IMR-90 (cell line): Measurements from ENCODE around the gene ME2. TPM values are rescaled to one million over a fixed set of nuclear protein-coding genes. Genes with fewer than 3 reads are reported as not detected.

Source experiments
- ATAC-seq: fragments of 200-7000 bp; cut with Tn5 transposase; 2 replicates; pipeline ENCODE4 v1.9.1; 2020; ENCODE audit warnings: low read depth, mild to moderate bottlenecking, moderate library complexity
- BruUV-seq: library from RNA; stranded (reverse); fragments of 400-500 nt; replicated peaks from 2 replicates; lab custom pipeline; 2021; lab: Mats Ljungman, UMichigan
- CTCF ChIA-PET: fragments of 300-600 bp; formaldehyde crosslinking; extraction: SDS; loops from one replicate; lab custom pipeline; 2021; ENCODE audit warnings: antibody characterized with exemption; lab: Yijun Ruan, JAX
- POLR2A ChIA-PET: fragments of 300-600 bp; sonication (Branson Sonifier 250); formaldehyde crosslinking; loops from one replicate; lab custom pipeline; 2022; ENCODE audit warnings: antibody characterized with exemption; ENCODE audit not compliant: unreplicated experiment; lab: Charles Lee
- DNase-seq: peaks from one replicate; pipeline ENCODE4 v3.0.0; 2013
- H2AFZ ChIP-seq: replicated peaks from 2 replicates; pipeline ENCODE3; 2013; ENCODE audit warnings: low read length, mild to moderate bottlenecking; ENCODE audit not compliant: poor library complexity
- H2AK5ac ChIP-seq: 2 replicates; pipeline ENCODE4 v1.6.1; 2013; ENCODE audit warnings: low read depth, low read length, inconsistent platforms
- H2AK9ac ChIP-seq: replicated peaks from 2 replicates; pipeline ENCODE3; 2013; ENCODE audit warnings: mild to moderate bottlenecking, low read depth, low read length, moderate library complexity; ENCODE audit not compliant: poor library complexity
- H2BK120ac ChIP-seq: 2 replicates; pipeline ENCODE4 v1.6.1; 2013; ENCODE audit warnings: low read depth, low read length, inconsistent platforms
- H2BK15ac ChIP-seq: 3 replicates; pipeline ENCODE4 v1.6.1; 2013; ENCODE audit warnings: low read depth, low read length, inconsistent platforms
- H2BK20ac ChIP-seq: 2 replicates; pipeline ENCODE4 v1.6.1; 2013; ENCODE audit warnings: low read depth, mild to moderate bottlenecking, inconsistent platforms, low read length, moderate library complexity
- H2BK5ac ChIP-seq: 2 replicates; pipeline ENCODE4 v1.6.1; 2013; ENCODE audit warnings: mild to moderate bottlenecking, low read depth, low read length, inconsistent platforms; ENCODE audit not compliant: poor library complexity, severe bottlenecking
- H3K14ac ChIP-seq: replicated peaks from 2 replicates; pipeline ENCODE4 v1.6.1; 2013; ENCODE audit warnings: low read depth, low read length, inconsistent platforms
- H3K18ac ChIP-seq: 2 replicates; pipeline ENCODE4 v1.6.1; 2013; ENCODE audit warnings: low read depth, low read length, control low read depth
- H3K23ac ChIP-seq: 2 replicates; pipeline ENCODE4 v1.6.1; 2013; ENCODE audit warnings: low read depth, low read length, inconsistent platforms
- H3K27ac ChIP-seq: 2 replicates; pipeline ENCODE4 v1.5.1; 2013; ENCODE audit warnings: mild to moderate bottlenecking, control low read depth, low read length; ENCODE audit not compliant: insufficient read depth
- H3K27me3 ChIP-seq: 2 replicates; pipeline ENCODE4 v1.6.1; 2013; ENCODE audit warnings: low read length; ENCODE audit not compliant: control insufficient read depth, insufficient read depth
- H3K36me3 ChIP-seq: 2 replicates; pipeline ENCODE4 v1.6.1; 2013; ENCODE audit warnings: low read length, mixed read lengths; ENCODE audit not compliant: control insufficient read depth, insufficient read depth
- H3K4ac ChIP-seq: 2 replicates; pipeline ENCODE4 v1.6.1; 2013; ENCODE audit warnings: low read depth, low read length, inconsistent platforms
- H3K4me1 ChIP-seq: 2 replicates; pipeline ENCODE4 v1.6.1; 2013; ENCODE audit warnings: low read length, mixed read lengths; ENCODE audit not compliant: control insufficient read depth, insufficient read depth
- H3K4me2 ChIP-seq: 2 replicates; pipeline ENCODE4 v1.6.1; 2013; ENCODE audit warnings: low read depth, mild to moderate bottlenecking, control low read depth, low read length, moderate library complexity
- H3K4me3 ChIP-seq: 2 replicates; pipeline ENCODE4 v1.5.1; 2013; ENCODE audit warnings: low read depth, mild to moderate bottlenecking, control low read depth, low read length, moderate library complexity; ENCODE audit not compliant: insufficient read depth
- H3K56ac ChIP-seq: 2 replicates; pipeline ENCODE4 v1.6.1; 2013; ENCODE audit warnings: low read length, inconsistent platforms; ENCODE audit not compliant: insufficient read depth; ENCODE audit errors: extremely low read depth
- H3K79me1 ChIP-seq, 2 experiments: 2 replicates each; pipeline ENCODE4 v1.6.1; 2013; ENCODE audit warnings: low read length in 2 of 2, inconsistent platforms in 1 of 2, low read depth in 1 of 2
- H3K9ac ChIP-seq: 2 replicates; pipeline ENCODE4 v1.6.1; 2013; ENCODE audit warnings: low read depth, low read length, control low read depth
- H3K9me1 ChIP-seq: 2 replicates; pipeline ENCODE4 v1.6.1; 2013; ENCODE audit warnings: low read length, inconsistent platforms; ENCODE audit not compliant: insufficient read depth
- H3K9me3 ChIP-seq: 2 replicates; pipeline ENCODE4 v1.6.1; 2013; ENCODE audit warnings: low read length; ENCODE audit not compliant: control insufficient read depth, insufficient read depth
- H4K20me1 ChIP-seq: 2 replicates; pipeline ENCODE4 v1.6.1; 2013; ENCODE audit warnings: low read length, inconsistent platforms; ENCODE audit not compliant: insufficient read depth
- H4K5ac ChIP-seq: 2 replicates; pipeline ENCODE4 v1.6.1; 2013; ENCODE audit warnings: mild to moderate bottlenecking, low read depth, low read length, control low read depth
- H4K8ac ChIP-seq, 2 experiments: 2 replicates each; pipeline ENCODE4 v1.6.1; 2013; ENCODE audit warnings: low read depth in 2 of 2, low read length in 2 of 2, control low read depth in 1 of 2, inconsistent platforms in 1 of 2
- H4K91ac ChIP-seq: 2 replicates; pipeline ENCODE4 v1.6.1; 2013; ENCODE audit warnings: low read depth, low read length, inconsistent platforms; ENCODE audit not compliant: insufficient read depth
- MAZ ChIP-seq: IDR thresholded peaks from 2 replicates; pipeline ENCODE4 v1.6.1; 2012; ENCODE audit warnings: low read depth, mild to moderate bottlenecking, low read length, improper control_type of control experiment, moderate library complexity, borderline replicate concordance
- RAD21 ChIP-seq: IDR thresholded peaks from 2 replicates; pipeline ENCODE4 v1.6.1; 2012; ENCODE audit warnings: low read length, improper control_type of control experiment
- RCOR1 ChIP-seq: IDR thresholded peaks from 2 replicates; pipeline ENCODE4 v1.6.1; 2012; ENCODE audit warnings: mild to moderate bottlenecking, low read length, improper control_type of control experiment; ENCODE audit not compliant: insufficient replicate concordance
- RFX5 ChIP-seq: IDR thresholded peaks from 2 replicates; pipeline ENCODE4 v1.8.0; 2012; ENCODE audit warnings: low read depth, mild to moderate bottlenecking, low read length, moderate library complexity
- WGBS, 2 experiments: methylation state at CpG; one replicate each; pipeline versions ENCODE4 v1.1.5 to v1.1.7; 2013; ENCODE audit warnings: missing lambda C conversion rate in 2 of 2; ENCODE audit not compliant: insufficient read length in 1 of 2; ENCODE audit errors: extremely low coverage in 2 of 2; 5-methylcytosine and 5-hydroxymethylcytosine counted together
- dilution Hi-C: fragments of 300-500 bp; cut with HindIII; formaldehyde crosslinking; loops from one replicate; pipeline ENCODE4 v1.14.3; 2018; ENCODE audit warnings: low sequenced_read_pairs; ENCODE audit not compliant: unreplicated experiment
- in situ Hi-C: fragments of 300-500 bp; cut with MboI; formaldehyde crosslinking; loops from 3 replicates; pipeline ENCODE4 v1.14.3; 2019; ENCODE audit warnings: low sequenced_read_pairs, inconsistent platforms, mixed read lengths
- intact Hi-C: fragments of 100-400 bp; cut with micrococcal nuclease; formaldehyde crosslinking; loops from 2 replicates; pipeline ENCODE4 v1.10.0; 2022
- polyA plus RNA-seq, 3 experiments: library from polyadenylated mRNA; depleted of rRNA; stranded (reverse); fragments of >200 nt; gene quantifications; 2 replicates each; pipeline ENCODE4 v1.2.3, GENCODE V29; 2012; ENCODE audit warnings: low replicate concordance in 1 of 3
- total RNA-seq: library from RNA; depleted of rRNA; stranded (reverse); fragments of >200 nt; gene quantifications from 2 replicates; pipeline ENCODE4 v1.2.3, GENCODE V29; 2012

ME2 gene
- total and polyA plus RNA-seq, 2 of the 4 experiments (the other 2 are of a cell fraction): 29.7 to 32.6 TPM

DNA sequence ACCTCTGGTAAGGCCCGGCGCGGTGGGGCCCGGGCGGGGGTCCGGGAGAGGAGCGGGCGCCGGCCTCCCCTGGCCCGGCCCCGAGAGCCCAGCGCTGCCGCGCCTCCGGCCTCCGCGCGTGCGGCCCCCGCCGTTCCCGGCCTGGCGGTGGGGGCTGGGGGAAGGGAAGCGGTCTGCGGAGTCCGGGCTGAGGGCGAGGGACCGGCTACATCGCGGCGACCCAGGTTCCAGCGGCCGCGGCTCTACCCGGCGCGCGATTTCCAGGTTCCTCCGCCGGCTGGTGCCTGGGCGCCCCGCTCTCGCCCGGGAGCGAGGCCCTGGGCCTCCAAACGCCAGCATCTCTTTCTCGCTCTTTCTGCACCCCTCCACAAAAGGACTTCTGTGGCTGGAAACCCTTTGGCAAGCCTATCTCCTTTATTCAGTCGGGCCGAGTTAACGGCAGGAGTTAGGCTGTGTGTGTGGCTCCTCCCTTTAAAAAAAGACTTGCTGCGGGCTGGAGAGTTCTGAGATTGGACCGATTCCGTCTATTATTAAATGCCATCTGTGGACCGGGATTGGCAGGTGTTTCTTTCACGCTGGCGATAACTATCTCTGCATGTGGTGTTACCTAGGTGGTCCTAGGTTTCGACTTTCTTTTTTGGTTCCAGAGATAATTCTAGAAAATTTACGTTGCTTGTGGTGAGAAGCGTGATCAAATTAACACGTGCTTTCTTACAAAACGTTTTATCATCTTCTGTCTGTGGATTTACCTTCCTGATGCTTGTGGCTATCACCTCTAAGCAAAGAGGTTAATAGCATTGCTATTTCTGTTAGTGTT, 592 bp downstream of the ME2 start:
- H2AK9ac ChIP-seq: peak overlapping the region; percentile 60
- no peaks in the 10 kb centered on the region for H3K36me3 ChIP-seq
- H3K4me3 ChIP-seq: peak overlapping the region; percentile 86
- H3K56ac ChIP-seq: 0 out of 2 replicates have a peak overlapping the region, but pooled peaks have one; percentile 39
- ChIA-PET CTCF (no interaction called here), POLR2A (no interaction called here)
- H3K18ac ChIP-seq: peak overlapping the region; percentile 22; the same call in 1 of the 2 replicates
- H2AFZ ChIP-seq: peak overlapping the region; percentile 100
- H2BK20ac ChIP-seq: no peak overlapping the region
- DNase-seq (peak; percentile 38), ATAC-seq (peak; percentile 54)
- no peaks in the 10 kb centered on the region for H3K9me3 ChIP-seq
- H3K9ac ChIP-seq: peak overlapping the region; percentile 83
- H2BK120ac ChIP-seq: no peak overlapping the region
- peak overlapping the region; percentile 51 for H3K27ac ChIP-seq
- H4K20me1 ChIP-seq: no peaks in the 10 kb centered on the region; the same call in 1 of the 2 replicates
- peak overlapping the region in 1 of 2 experiments; percentile 7; a peak in 1 of 4 replicates for H4K8ac ChIP-seq
- H3K23ac ChIP-seq: peak overlapping the region; percentile 83
- 4% methylated on average over 18 of the region's 61 CpGs; no CpG with 5 or more reads in 1 of the 2 experiments for WGBS, 2 experiments
- in situ Hi-C loops: no loop called here
- H3K4me2 ChIP-seq: peak overlapping the region; percentile 99
- peak overlapping the region; percentile 38 for H3K14ac ChIP-seq
- no peaks in the 10 kb centered on the region for H3K27me3 ChIP-seq
- TF ChIP-seq RFX5 (no peak), RCOR1 (no peak), RAD21 (no peak), MAZ (peak; percentile 9; the same call in 1 of the 2 replicates)
- H2AK5ac ChIP-seq: no peak overlapping the region
- intact Hi-C loops: loop anchor here (2.0 to 5.0 kb wide), 2 partner anchors 89 to 153 kb away; partner anchors contain the start of genes ELAC1 and SMAD4
- 0 out of 2 replicates have a peak overlapping the region, but pooled peaks have one; percentile 14 for H3K4ac ChIP-seq
- H2BK15ac ChIP-seq: no peak overlapping the region
- no TSS peak for BruUV-seq
- dilution Hi-C loops: no loop called here
- peaks cover 11 to 23% of the 10 kb centered on the region in 2 experiments; a peak in 3 of 4 replicates for H3K79me1 ChIP-seq
- no peak overlapping the region for H4K91ac ChIP-seq
- no peaks in the 10 kb centered on the region for H3K4me1 ChIP-seq
- H3K9me1 ChIP-seq: no peaks in the 10 kb centered on the region; the same call in 1 of the 2 replicates
- peak overlapping the region; percentile 6 for H2BK5ac ChIP-seq
- H4K5ac ChIP-seq: no peak overlapping the region
